GM04504 (cell line): ENCODE data around the gene SPTLC2.

ENCODE experiments used
- DNase-seq: peaks from one replicate; pipeline ENCODE4 v3.0.0-alpha.2; 2012; ENCODE audit warnings: low read depth

SPTLC2 gene

DNA sequence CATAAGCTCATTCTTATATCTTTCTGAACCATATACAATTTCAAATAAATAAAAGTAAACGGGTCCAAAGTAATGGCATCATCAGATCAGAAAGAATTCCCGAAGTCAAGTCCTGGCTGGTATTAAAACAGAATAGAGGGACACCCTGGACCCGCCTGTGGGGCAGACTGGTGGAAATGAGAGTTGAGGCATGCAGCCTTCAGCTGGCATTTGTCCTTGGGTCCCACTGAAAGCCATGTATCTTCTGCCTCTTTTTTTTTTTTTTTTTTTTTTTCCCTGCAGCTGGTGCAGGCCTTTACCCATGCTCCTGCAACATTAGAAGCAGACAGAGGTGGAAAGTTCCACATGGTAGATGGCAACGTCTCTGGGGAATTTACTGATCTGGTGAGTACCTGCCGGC, 148.6 kb downstream of the SPTLC2 start:
- no peak for DNase-seq

DNA sequence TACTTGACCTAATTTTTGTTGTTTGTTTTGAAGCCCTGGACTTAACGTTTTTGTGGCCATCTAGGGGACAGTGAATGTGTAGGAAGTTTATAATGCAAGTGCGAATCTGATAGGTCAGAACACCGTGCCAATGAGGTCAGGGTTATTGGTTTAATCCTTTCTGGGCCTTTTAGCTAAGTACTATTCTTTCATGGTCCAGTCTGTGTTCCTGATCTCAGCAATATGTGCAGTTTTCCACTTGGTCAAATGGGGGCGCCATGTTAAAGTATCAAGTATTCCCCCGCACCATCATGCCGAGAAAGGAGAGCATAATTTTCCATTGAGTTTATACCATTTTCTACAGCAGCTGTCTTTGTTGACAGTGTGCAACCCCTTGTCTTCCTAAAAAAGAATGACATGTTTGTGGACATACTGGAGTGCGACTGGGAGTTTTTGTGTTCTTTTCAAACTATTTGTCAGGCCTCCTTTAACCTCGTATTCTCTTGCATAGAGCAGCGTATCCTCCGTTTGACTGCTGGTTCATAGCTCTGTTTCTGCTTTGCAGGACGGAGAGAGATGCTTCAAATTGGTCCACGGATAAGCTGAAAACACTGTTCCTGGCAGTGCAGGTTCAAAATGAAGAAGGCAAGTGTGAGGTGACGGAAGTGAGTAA, 157.2 kb downstream of the SPTLC2 start:
- peak; percentile 51 for DNase-seq

- peak; percentile 4 for DNase-seq
Observed at GRCh38 chr14:77458249-77458950, 158.0 kb downstream of the SPTLC2 start.

GRCh38 chr14:77457522-77458248, 158.8 kb downstream of the SPTLC2 start, which contains the start of the genes AHSA1 and VIPAS39:
Gene AHSA1, plus strand, starts transcription at chr14:77458093. Its CDS starts 97 bp downstream, at chr14:77458190.
Gene VIPAS39, minus strand, starts transcription at chr14:77457601. Its CDS starts 3,499 bp downstream, at chr14:77454102.
- peak; percentile 98 for DNase-seq

DNA sequence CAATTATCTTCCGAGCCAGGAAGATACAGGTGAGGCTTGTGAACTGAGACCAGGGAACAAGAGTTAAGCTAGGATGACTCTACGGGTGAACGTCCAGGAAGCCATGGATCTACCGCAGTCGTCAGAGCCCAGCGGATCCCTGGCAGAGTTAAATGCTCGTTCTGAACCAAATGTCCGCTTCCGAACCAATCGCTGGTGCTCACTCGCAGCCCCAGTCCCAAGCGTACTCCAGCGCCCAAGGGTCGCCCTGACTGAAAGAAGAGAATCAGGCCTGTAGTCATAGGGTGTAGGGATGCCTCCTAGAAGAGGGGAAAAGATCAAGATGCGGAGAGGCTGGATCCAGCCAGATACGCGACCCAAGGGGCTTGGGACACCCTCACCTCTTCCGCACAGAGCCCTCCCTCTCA, 159.3 kb downstream of the SPTLC2 start:
- no peak for DNase-seq
